Testis (tissue), 5 donors: Measurements from ENCODE around the gene CFAP47. TPM values are rescaled to one million over a fixed set of nuclear protein-coding genes. Genes with fewer than 3 reads are reported as not detected.
"Not testable (repeated sequence)": the region's sequence is repeated elsewhere in the genome, so short reads cannot be mapped to it uniquely, and the experiment has no call there.

Experiments used
- DNase-seq: peaks from one replicate; pipeline ENCODE4 v3.0.0-alpha.2; 2019
- H3K27ac ChIP-seq, 2 donors: fragments of 200-600 bp; sonication (generic); one replicate each; pipeline ENCODE4 v1.5.1; 2019
- H3K27me3 ChIP-seq: fragments of 200-600 bp; sonication (generic); one replicate; pipeline ENCODE4 v1.5.1; 2019
- H3K36me3 ChIP-seq: fragments of 200-600 bp; sonication (generic); one replicate; pipeline ENCODE4 v1.5.1; 2017; ENCODE audit warnings: low read depth; ENCODE audit errors: missing control alignments
- H3K4me1 ChIP-seq: fragments of 200-600 bp; sonication (generic); one replicate; pipeline ENCODE4 v1.5.1; 2019
- H3K4me3 ChIP-seq, 2 donors: fragments of 200-600 bp; sonication (generic); one replicate each; pipeline ENCODE4 v1.5.1; 2017 to 2019
- H3K9me3 ChIP-seq: fragments of 200-600 bp; sonication (generic); one replicate; pipeline ENCODE4 v1.5.1; 2017
- POLR2A ChIP-seq: fragments of 450-650 bp; IDR thresholded peaks from one replicate; pipeline ENCODE4 v1.6.1; 2017; ENCODE audit warnings: antibody characterized with exemption, mild to moderate bottlenecking, moderate library complexity
- WGBS, 2 donors: methylation state at CpG; one replicate each; pipeline ENCODE4 v1.1.5; 2018; 5-methylcytosine and 5-hydroxymethylcytosine counted together
- intact Hi-C: fragments of 100-400 bp; cut with DNase I; formaldehyde crosslinking; loops from one replicate; pipeline ENCODE4 v1.15.1; 2023; ENCODE audit warnings: low total_unique reads
- long read RNA-seq, 2 donors: transcript quantifications; one replicate each; lab custom pipeline, GENCODE V29; 2026
- polyA plus RNA-seq: library from polyadenylated mRNA; stranded (reverse); fragments of 350-450 nt; fragmentation: Illumina TruSeq; extraction: RNeasy Lipid Tissue Mini Kit (QIAGEN cat#74804); gene quantifications from one replicate; pipeline ENCODE4 v1.2.3, GENCODE V29; 2014; ENCODE audit warnings: low read depth, low replicate concordance; ENCODE audit not compliant: insufficient read depth
- total RNA-seq, 2 donors: library from RNA; depleted of rRNA; stranded (reverse); fragments of >200 nt; gene quantifications; one replicate each; pipeline ENCODE4 v1.2.3, GENCODE V29; 2016
- TF ChIP-seq, protein P1 (sequence below), 3 experiments: fragments of 450-650 bp in 2 of 3; fragments of 200-600 bp in 1 of 3; sonication (generic) in 1 of 3; IDR thresholded peaks; one replicate each; pipeline ENCODE4 v1.5.1; 2016 to 2019; ENCODE audit warnings: antibody characterized with exemption in 3 of 3, mild to moderate bottlenecking in 2 of 3, moderate library complexity in 1 of 3

Gene CFAP47, protein sequence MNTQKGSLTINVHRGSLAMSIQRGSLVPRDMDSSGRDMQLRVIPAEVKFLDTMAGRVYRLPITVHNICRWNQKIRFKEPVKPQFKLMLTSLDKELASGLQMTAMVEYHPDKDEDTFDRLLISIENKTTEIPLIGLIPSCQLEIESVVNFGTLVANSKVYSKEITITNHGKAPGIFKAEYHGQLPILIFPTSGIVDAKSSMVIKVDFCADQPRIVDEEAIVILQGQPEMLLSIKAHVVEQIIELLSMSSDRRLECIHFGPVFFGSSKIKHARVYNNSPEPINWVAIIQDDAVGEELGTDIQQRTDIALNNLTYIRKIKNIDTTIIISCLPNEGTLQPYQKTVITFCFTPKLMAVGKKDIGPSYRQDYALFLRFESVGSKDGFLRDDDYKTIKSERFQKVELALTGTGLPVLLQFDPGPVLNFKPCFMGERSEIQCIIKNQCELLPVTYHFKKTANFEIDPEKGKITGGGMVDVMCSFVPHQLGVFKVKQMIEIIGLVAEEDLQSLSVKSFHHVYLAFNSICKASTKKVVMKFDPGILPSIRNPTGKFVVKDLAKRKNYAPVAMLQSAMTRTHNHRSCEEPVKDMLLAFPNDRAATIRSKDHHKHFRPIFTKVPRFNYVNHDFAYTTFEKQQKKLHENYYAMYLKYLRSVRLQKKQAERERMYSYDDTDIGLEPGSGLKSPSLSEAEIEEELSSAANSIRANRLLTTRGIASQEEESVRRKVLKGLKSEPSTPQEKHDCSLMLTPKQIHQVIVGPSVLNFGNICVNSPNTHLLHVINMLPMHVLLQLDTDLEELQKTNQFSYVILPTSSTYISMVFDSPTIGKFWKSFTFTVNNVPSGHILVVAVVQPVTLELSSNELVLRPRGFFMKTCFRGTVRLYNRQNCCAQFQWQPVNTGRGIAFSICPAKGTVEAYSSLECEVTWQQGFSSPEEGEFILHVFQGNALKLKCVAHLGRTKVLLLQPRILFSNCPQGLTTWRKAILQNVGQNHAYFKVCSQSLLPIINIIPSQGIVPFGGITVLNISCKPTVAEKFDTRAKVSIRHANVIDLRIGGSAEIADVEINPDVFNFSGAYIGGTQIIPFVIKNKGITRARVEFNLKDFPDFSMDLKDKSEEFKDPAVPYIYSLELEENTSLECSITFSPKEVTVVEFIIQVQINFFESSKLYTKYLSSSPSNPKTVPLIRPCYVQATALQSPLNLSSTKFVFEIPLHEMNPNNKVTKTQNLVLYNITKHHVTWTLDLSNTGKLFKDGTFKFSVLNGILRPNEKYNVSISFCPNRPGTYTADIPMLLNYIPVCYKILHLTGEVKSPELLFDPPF (N-terminal part only)
- total RNA-seq = 1 to 10 TPM; 3.2 to 5.4 TPM
- 2.9 TPM for polyA plus RNA-seq
- long read RNA-seq, donor 1 = 0 reads
- long read RNA-seq, donor 2 = 0 reads

DNA sequence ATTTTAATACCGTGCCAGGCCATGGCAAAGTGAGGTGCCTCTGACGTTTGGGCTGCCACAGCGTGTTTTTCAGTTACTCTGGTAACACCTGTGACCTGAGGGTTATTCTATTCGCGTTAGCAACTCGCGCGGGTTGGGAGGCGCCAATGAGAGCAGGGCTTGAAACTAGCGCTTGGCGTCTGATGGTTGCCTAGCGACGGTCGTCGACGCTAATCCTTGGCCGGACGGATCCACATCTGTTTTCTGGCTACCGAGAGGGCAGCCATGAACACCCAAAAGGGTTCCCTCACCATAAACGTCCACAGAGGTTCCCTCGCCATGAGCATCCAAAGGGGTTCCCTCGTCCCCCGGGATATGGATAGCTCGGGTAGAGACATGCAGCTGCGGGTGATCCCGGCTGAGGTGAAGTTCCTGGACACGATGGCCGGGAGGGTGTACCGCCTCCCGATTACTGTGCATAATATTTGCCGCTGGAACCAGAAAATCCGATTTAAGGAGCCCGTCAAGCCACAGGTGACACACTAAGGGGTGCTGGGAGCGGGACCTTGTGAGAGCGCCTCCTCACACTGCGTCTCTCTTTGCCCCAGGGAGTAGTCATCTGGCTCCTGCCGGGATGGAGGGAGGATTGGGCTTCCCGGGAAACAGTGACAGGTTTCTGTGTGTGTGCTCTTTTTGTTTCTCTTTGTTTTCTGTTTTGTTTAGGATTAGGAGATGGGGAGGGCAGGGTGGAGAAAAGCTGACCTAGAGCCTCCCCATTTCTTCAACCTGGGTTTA, at the start of gene CFAP47:
Gene CFAP47, plus strand, starts transcription at position 199 of the 774 bp plus-strand sequence. Its CDS starts 66 bp downstream, at position 265.
- no peaks in the 10 kb centered on the region for H3K9me3 ChIP-seq
- intact Hi-C loops = no loop called here
- no peak for TF ChIP-seq POLR2A
- TF ChIP-seq, protein P1, sequence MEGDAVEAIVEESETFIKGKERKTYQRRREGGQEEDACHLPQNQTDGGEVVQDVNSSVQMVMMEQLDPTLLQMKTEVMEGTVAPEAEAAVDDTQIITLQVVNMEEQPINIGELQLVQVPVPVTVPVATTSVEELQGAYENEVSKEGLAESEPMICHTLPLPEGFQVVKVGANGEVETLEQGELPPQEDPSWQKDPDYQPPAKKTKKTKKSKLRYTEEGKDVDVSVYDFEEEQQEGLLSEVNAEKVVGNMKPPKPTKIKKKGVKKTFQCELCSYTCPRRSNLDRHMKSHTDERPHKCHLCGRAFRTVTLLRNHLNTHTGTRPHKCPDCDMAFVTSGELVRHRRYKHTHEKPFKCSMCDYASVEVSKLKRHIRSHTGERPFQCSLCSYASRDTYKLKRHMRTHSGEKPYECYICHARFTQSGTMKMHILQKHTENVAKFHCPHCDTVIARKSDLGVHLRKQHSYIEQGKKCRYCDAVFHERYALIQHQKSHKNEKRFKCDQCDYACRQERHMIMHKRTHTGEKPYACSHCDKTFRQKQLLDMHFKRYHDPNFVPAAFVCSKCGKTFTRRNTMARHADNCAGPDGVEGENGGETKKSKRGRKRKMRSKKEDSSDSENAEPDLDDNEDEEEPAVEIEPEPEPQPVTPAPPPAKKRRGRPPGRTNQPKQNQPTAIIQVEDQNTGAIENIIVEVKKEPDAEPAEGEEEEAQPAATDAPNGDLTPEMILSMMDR (IDR thresholded peaks at IDR 0.05) = no peak
- H3K27me3 ChIP-seq = no peaks in the 10 kb centered on the region
- peak; percentile 48 for DNase-seq
- WGBS, 2 donors = 0 to 2% methylated on average over 6 to 36 of the region's 38 CpGs
- H3K4me1 ChIP-seq = no peaks in the 10 kb centered on the region
- H3K36me3 ChIP-seq = no peaks in the 10 kb centered on the region
- no peak within 1 kb of the TSS for H3K27ac ChIP-seq
- no peak within 1 kb of the TSS for H3K4me3 ChIP-seq

DNA sequence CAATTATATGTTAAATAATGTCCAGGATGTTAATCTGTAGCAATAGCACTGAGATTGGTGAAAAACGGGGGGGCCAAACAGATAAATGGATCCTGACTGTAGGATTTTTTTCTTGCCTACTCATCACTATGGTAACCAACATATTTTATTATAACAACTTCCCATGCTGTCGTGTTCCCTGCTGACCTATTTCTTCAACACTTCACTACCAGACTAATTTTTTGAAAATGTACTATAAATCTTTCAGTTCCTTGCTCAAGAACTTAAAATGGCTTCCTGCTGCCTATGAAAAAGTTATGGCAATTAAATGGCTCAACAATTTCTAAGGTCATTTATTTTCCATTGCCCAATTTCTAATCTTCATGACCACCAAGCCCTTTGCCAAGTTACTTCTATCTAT, 38.9 kb upstream of the CFAP47 start:
- Histone ChIP-seq H3K36me3 (no peaks in the 10 kb centered on the region), H3K27ac (no peak overlapping the region), H3K27me3 (no peaks in the 10 kb centered on the region), H3K4me1 (no peaks in the 10 kb centered on the region), H3K9me3 (no peaks in the 10 kb centered on the region), H3K4me3 (no peak overlapping the region)
- TF ChIP-seq, protein P1 (IDR thresholded peaks at IDR 0.05) = no peak
- no peak for TF ChIP-seq POLR2A
- WGBS, 2 donors = 31 to 43% methylated on average over 2 of the region's 2 CpGs
- no peak for DNase-seq
- intact Hi-C loops = no loop called here

DNA sequence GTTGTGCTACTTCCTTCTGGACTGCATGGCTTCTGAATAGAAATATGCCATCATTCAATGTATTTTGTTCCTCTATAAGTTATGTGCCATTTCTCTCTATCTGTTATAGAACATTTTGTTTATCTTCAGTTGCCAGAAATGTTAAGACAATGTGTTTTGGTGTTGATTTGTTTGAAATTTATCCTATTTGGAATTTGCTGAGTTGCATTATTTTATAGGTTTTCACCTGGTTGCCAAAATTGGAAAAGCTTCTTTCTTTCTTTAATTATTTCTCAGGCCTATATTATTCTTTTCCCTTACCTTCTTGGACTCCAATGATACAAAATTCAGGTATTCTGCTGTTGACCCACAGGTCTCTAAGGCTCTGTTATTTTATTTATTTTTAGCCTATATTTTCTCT, 33.4 kb upstream of the CFAP47 start:
- TF ChIP-seq, protein P1 (IDR thresholded peaks at IDR 0.05) = no peak
- no peak for TF ChIP-seq POLR2A

DNA sequence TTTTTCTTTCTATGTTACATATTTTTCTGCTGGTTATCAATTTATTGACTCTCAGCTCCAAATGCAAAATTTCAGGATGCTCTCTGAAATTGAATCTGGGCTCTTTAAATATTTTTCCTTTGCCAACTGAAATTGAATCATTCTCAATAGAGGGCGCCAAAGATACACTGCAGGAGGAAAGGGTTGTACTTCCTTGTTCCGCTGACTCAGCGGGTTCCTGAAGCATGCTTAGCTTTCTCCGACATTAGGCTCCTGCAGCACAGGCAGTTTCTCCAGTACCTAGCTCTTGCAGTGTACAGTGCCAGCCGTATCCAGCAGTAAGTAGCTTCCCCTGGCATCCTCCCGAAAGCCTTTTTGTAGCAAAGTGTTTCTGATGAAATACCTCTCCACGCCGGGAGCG, 28.8 kb upstream of the CFAP47 start:
- intact Hi-C loops = no loop called here
- no peaks in the 10 kb centered on the region for H3K36me3 ChIP-seq
- H3K4me3 ChIP-seq = no peak overlapping the region
- 24 to 27% methylated on average over 6 to 7 of the region's 9 CpGs for WGBS, 2 donors
- no peak for TF ChIP-seq POLR2A
- TF ChIP-seq, protein P1 (IDR thresholded peaks at IDR 0.05) = peak; percentile 19 to 32 (median 31)
- peak; percentile 61 for DNase-seq
- no peaks in the 10 kb centered on the region for H3K9me3 ChIP-seq
- H3K27me3 ChIP-seq = no peaks in the 10 kb centered on the region
- no peaks in the 10 kb centered on the region for H3K4me1 ChIP-seq
- no peak overlapping the region for H3K27ac ChIP-seq

More for the DNA sequence above, 33.4 kb upstream of the CFAP47 start:
- Histone ChIP-seq H3K36me3 (no peaks in the 10 kb centered on the region), H3K4me3 (no peak overlapping the region), H3K9me3 (no peaks in the 10 kb centered on the region), H3K27me3 (no peaks in the 10 kb centered on the region), H3K27ac (no peak overlapping the region), H3K4me1 (no peaks in the 10 kb centered on the region)
- no peak for DNase-seq
- intact Hi-C loops = no loop called here

DNA sequence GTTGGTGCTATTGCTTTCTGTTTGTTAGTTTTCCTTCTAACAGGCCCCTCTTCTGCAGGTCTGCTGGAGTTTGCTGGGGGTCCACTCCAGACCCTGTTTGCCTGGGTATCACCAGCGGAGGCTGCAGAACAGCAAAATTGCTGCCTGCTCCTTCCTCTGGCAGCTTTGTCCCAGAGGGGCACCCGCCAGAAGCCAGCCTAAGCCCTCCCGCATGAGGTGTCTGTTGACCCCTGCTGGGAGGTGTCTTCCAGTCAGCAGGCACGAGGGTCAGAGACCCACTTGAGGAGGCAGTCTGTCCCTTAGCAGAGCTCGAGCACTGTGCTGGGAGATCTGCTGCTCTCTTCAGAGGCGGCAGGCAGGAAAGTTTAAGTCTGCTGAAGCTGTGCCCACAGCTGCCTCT, 67.3 kb downstream of the CFAP47 start:
- H3K27ac ChIP-seq, H3K4me3 ChIP-seq, DNase-seq, H3K9me3 ChIP-seq, H3K36me3 ChIP-seq, intact Hi-C loops, H3K4me1 ChIP-seq, H3K27me3 ChIP-seq: not testable (repeated sequence)
- 96% methylated on average over 6 of the region's 6 CpGs; no CpG with 5 or more reads in 1 of the 2 donors for whole genome bisulfite sequencing, 2 donors
